ENCODE results near the gene CFAP100.
A peak's percentile ranks its signal among the peaks of the same experiment; 100 is the strongest.

The CFAP100 gene

GRCh38 chr3:126377211-126377610 lies 17.5 kb upstream of the CFAP100 start:
- DNase-seq, result no peak

- DNase-seq, result no peak
Observed at GRCh38 chr3:126378341-126378751, 16.4 kb upstream of the CFAP100 start.

GRCh38 chr3:126380011-126380768 lies 14.5 kb upstream of the CFAP100 start:
- DNase-seq, result no peak

GRCh38 chr3:126381966-126382365 lies 12.7 kb upstream of the CFAP100 start:
- DNase-seq, result no peak

GRCh38 chr3:126389112-126389793 lies 5.5 kb upstream of the CFAP100 start:
- peak; percentile 79 for DNase-seq

GRCh38 chr3:126389794-126390146 lies 4.9 kb upstream of the CFAP100 start:
- DNase-seq, result no peak

- no peak for DNase-seq
Observed at GRCh38 chr3:126390201-126390600, 4.5 kb upstream of the CFAP100 start.

GRCh38 chr3:126390751-126391150 lies 4.0 kb upstream of the CFAP100 start:
- no peak for DNase-seq

GRCh38 chr3:126391631-126392030 lies 3.1 kb upstream of the CFAP100 start:
- no peak for DNase-seq

- no peak for DNase-seq
Observed at GRCh38 chr3:126392246-126392645, 2.5 kb upstream of the CFAP100 start.

- no peak for DNase-seq
Observed at GRCh38 chr3:126393563-126393962, 1.1 kb upstream of the CFAP100 start.

GRCh38 chr3:126394977-126395321 lies 240 bp downstream of the CFAP100 start:
- no peak for DNase-seq

- no peak for DNase-seq
Observed at GRCh38 chr3:126395846-126396513, 1.3 kb downstream of the CFAP100 start.

- DNase-seq, result no peak
Observed at GRCh38 chr3:126396536-126396935, 1.8 kb downstream of the CFAP100 start.

GRCh38 chr3:126397610-126398422 lies 3.1 kb downstream of the CFAP100 start:
- no peak for DNase-seq

GRCh38 chr3:126398423-126399350 lies 4.0 kb downstream of the CFAP100 start:
- no peak for DNase-seq

GRCh38 chr3:126399351-126399735 lies 4.6 kb downstream of the CFAP100 start:
- no peak for DNase-seq

GRCh38 chr3:126399756-126400155 lies 5.0 kb downstream of the CFAP100 start:
- no peak for DNase-seq

- DNase-seq, result no peak
Observed at GRCh38 chr3:126401611-126402160, 7.0 kb downstream of the CFAP100 start.

GRCh38 chr3:126402178-126402577 lies 7.5 kb downstream of the CFAP100 start:
- DNase-seq, result no peak

GRCh38 chr3:126402666-126403302 lies 8.1 kb downstream of the CFAP100 start:
- no peak for DNase-seq
